Natural killer cell treated with Interleukin-12 subunit alpha and Interleukin-12 subunit beta and Interleukin-15 and Interleukin-18, amount 100 ng/mL, for 72 hours (primary cell): ENCODE data around the gene ST6GAL2. TPM values are rescaled to one million over a fixed set of nuclear protein-coding genes. Genes with fewer than 3 reads are reported as not detected.

ENCODE experiments used
- ATAC-seq, 2 donors: fragments of 150-1000 bp; cut with Tn5 transposase in 1 of 2; sonication (Bioruptor Pico), chemical (Tn5 transposase) in 1 of 2; 2 replicates each; pipeline ENCODE4 v1.10.0; 2021
- DNase-seq: peaks from one replicate; pipeline ENCODE4 v3.0.0; 2022; ENCODE audit warnings: low spot score
- H3K27ac Mint-ChIP-seq, 2 donors: 1 replicate in 1 of 2; 2 replicates in 1 of 2; pipeline ENCODE4 v1.8.0; 2022; ENCODE audit warnings: mixed read lengths in 2 of 2, mild to moderate bottlenecking in 1 of 2, moderate library complexity in 1 of 2
- H3K27me3 Mint-ChIP-seq, 2 donors: 1 replicate in 1 of 2; 2 replicates in 1 of 2; pipeline ENCODE4 v1.8.0; 2022; ENCODE audit warnings: mixed read lengths in 2 of 2
- H3K36me3 Mint-ChIP-seq: one replicate; pipeline ENCODE4 v1.8.0; 2022; ENCODE audit warnings: mixed read lengths
- H3K4me1 Mint-ChIP-seq, 2 donors: 1 replicate in 1 of 2; 2 replicates in 1 of 2; pipeline ENCODE4 v1.8.0; 2022; ENCODE audit warnings: low read depth in 2 of 2, mixed read lengths in 2 of 2, mild to moderate bottlenecking in 1 of 2
- H3K4me3 Mint-ChIP-seq: one replicate; pipeline ENCODE4 v1.8.0; 2022; ENCODE audit warnings: mixed read lengths
- H3K9me3 Mint-ChIP-seq: 2 replicates; pipeline ENCODE4 v1.8.0; 2022; ENCODE audit warnings: mixed read lengths
- total RNA-seq, 2 donors: library from RNA; stranded (reverse); gene quantifications; one replicate each; pipeline ENCODE4 v1.2.3, GENCODE V29; 2022

ST6GAL2 gene
- total RNA-seq, 2 donors from 2014 or later = not detected

DNA sequence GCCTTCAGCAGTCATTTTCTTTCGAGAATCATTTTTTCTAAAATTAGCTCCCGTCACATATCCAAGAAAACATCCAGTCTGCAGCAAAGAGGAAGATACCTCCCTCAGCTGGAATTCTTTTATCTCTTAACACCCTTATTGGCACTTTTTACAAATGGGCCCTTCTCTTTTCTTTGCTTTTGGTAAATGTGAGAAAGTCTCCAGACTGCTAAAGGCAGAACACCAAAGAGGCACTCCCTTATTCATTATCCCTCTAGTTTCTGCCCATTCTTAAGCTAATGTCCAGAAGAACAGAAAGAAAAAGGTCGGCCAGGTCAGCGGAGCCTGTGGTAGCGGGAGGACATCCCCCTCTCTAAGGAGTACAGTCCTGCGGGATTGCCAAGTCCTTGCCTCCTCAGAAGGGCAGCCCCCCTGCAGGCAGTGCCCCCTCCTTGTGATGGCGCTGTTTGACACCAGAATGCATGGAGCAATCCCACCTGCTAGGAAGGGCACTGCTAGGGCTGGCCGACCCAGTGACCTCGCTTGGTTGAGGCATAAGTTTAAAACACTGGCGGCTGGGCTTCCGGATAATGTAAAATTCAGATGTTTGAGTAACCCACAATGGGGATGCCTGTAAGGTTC lies 34.0 kb downstream of the ST6GAL2 start:
- Mint-ChIP-seq H3K9me3 (no peaks in the 10 kb centered on the region), H3K27ac (no peak overlapping the region), H3K4me3 (no peak overlapping the region), H3K27me3 (no peaks in the 10 kb centered on the region), H3K4me1 (no peaks in the 10 kb centered on the region), H3K36me3 (no peaks in the 10 kb centered on the region)
- DNase-seq (no peak), ATAC-seq (no peak)

GRCh38 chr2:106851087-106851874 lies 34.7 kb downstream of the ST6GAL2 start:
- Mint-ChIP-seq H3K4me1 (no peaks in the 10 kb centered on the region), H3K9me3 (no peaks in the 10 kb centered on the region), H3K4me3 (no peak overlapping the region), H3K36me3 (no peaks in the 10 kb centered on the region), H3K27ac (no peak overlapping the region), H3K27me3 (no peaks in the 10 kb centered on the region)
- ATAC-seq = no peak
- no peak for DNase-seq

- DNase-seq = no peak
- no peaks in the 10 kb centered on the region for H3K9me3 Mint-ChIP-seq
- H3K27me3 Mint-ChIP-seq = no peaks in the 10 kb centered on the region
- no peak overlapping the region for H3K4me3 Mint-ChIP-seq
- no peaks in the 10 kb centered on the region for H3K4me1 Mint-ChIP-seq
- ATAC-seq = no peak
- no peak overlapping the region for H3K27ac Mint-ChIP-seq
- no peaks in the 10 kb centered on the region for H3K36me3 Mint-ChIP-seq
These were observed 36.7 kb downstream of the ST6GAL2 start for GRCh38 chr2:106849253-106849652.

- Mint-ChIP-seq H3K36me3 (no peaks in the 10 kb centered on the region), H3K27ac (no peak overlapping the region), H3K9me3 (no peaks in the 10 kb centered on the region), H3K27me3 (no peaks in the 10 kb centered on the region), H3K4me1 (no peaks in the 10 kb centered on the region), H3K4me3 (no peak overlapping the region)
- DNase-seq (no peak), ATAC-seq (no peak)
These were observed 38.6 kb downstream of the ST6GAL2 start for GRCh38 chr2:106847366-106847765.

GRCh38 chr2:106845716-106846115 lies 40.3 kb downstream of the ST6GAL2 start:
- Mint-ChIP-seq H3K4me3 (no peak overlapping the region), H3K9me3 (no peaks in the 10 kb centered on the region), H3K4me1 (no peaks in the 10 kb centered on the region), H3K27me3 (no peaks in the 10 kb centered on the region), H3K27ac (no peak overlapping the region), H3K36me3 (no peaks in the 10 kb centered on the region)
- ATAC-seq (no peak), DNase-seq (no peak)

DNA sequence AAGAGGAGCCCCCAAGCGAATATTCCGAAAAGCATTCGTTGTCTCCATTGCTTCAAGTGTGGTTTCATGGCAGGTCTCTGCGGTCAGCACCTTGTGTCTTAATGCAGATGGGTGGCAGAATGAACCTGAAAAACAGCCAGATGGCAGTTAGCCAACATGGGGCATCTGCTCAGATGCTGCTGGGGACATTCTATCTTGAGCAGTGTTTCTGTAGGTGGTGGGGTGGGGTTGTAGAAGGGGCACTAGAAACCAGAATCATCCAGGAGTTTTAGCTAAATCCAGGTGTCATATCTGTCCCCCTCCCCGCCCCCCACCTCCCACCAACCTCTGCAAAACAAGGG lies 42.1 kb downstream of the ST6GAL2 start:
- ATAC-seq (no peak), DNase-seq (no peak)
- Mint-ChIP-seq H3K4me3 (no peak overlapping the region), H3K27ac (no peak overlapping the region), H3K4me1 (no peaks in the 10 kb centered on the region), H3K36me3 (no peaks in the 10 kb centered on the region), H3K27me3 (no peaks in the 10 kb centered on the region), H3K9me3 (no peaks in the 10 kb centered on the region)

DNA sequence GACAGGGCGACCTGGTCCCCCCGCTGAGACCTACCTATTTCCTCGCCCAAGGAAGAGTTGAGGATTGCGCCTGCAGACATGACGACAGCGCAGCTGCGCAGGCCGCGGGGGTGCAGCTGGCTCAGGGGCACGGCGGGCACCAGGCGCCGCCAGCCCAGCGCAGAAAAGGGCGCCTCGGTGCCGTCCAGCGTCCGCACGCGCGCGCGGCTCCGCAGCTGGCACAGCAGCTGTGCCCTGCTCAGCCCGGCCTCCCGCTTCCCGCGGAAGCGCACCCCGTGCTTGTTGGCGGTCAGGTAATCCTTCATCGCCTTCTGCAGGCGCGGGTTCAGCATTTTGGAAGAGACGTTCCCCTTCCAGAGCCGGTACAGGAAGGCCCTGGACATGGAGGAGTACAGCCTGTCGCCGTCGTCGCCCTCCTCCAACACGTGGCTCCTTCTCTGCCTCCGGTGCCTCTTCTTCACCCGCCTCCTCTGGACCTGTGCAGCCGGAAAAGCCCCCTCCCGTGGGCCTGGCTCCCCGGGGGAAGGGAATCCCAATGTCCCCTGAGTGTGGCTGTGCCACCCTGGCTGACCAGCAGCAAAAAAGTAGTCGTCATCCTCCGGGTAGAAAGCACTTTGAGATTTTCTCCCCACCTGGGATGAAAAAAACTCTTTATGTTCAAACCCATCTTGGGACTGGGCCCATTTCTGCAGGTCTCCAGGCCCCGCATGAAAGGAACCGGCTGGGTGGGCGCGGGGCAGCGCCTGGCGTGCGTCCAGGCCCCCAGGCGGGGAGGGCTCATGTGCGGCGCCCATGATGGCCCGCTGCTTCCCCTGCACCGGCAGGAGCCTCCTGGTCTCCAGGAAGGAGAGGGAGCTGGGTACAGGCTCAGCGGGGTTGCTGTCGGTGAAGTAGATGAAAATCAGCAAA lies 42.7 kb downstream of the ST6GAL2 start:
- Mint-ChIP-seq H3K27me3 (no peaks in the 10 kb centered on the region), H3K4me1 (no peaks in the 10 kb centered on the region), H3K36me3 (no peaks in the 10 kb centered on the region), H3K4me3 (no peak overlapping the region), H3K9me3 (no peaks in the 10 kb centered on the region), H3K27ac (no peak overlapping the region)
- no peak for DNase-seq
- no peak for ATAC-seq

DNA sequence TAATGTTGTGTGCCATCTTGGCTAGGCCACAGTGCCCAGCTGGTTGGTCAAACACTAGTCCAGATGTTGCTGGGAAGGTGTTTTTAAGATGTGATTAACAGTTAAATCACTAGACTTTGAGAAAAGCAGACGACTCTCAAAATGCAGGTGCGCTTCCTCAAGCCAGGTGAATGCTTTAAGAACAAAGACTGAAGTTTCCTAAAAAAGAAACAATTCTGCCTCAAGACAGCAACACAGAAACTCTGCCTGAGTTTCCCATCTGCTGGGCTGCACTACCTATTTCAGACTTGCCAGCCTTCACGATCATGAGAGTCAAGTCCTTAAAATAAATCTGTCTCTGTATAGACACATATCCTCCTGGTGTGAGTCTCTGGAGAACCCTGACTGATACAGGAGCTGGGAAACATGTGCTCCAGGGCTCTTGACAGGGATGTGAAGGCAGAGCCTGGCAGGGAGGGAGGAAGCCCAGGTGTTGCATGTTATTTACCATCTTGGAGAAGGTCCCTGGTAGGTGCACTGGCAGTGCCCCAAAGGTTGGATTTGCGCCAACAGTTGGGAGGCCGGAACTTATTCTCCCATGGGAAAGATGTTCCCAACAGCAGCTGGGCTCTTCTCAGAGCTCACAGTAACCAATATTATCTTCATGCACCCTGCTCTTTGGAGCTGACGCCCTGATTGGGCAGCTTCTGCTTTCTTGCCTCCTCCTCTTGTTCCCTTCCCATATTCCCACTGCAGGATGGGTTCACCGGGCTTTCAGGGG lies 43.9 kb downstream of the ST6GAL2 start:
- ATAC-seq (no peak), DNase-seq (no peak)
- Mint-ChIP-seq H3K9me3 (no peaks in the 10 kb centered on the region), H3K4me3 (no peak overlapping the region), H3K27me3 (no peaks in the 10 kb centered on the region), H3K36me3 (no peaks in the 10 kb centered on the region), H3K27ac (no peak overlapping the region), H3K4me1 (no peaks in the 10 kb centered on the region)

- Mint-ChIP-seq H3K4me1 (no peaks in the 10 kb centered on the region), H3K9me3 (no peaks in the 10 kb centered on the region), H3K27me3 (no peaks in the 10 kb centered on the region), H3K4me3 (no peak overlapping the region), H3K27ac (no peak overlapping the region), H3K36me3 (no peaks in the 10 kb centered on the region)
- DNase-seq = no peak
- no peak for ATAC-seq
These were observed 45.1 kb downstream of the ST6GAL2 start for GRCh38 chr2:106840818-106841217.

- Mint-ChIP-seq H3K9me3 (no peaks in the 10 kb centered on the region), H3K4me1 (no peaks in the 10 kb centered on the region), H3K36me3 (no peaks in the 10 kb centered on the region), H3K27ac (no peak overlapping the region), H3K4me3 (no peak overlapping the region), H3K27me3 (no peaks in the 10 kb centered on the region)
- DNase-seq = no peak
- no peak for ATAC-seq
These were observed 45.9 kb downstream of the ST6GAL2 start for GRCh38 chr2:106839849-106840595.

- ATAC-seq (no peak), DNase-seq (no peak)
- Mint-ChIP-seq H3K36me3 (no peaks in the 10 kb centered on the region), H3K4me3 (no peak overlapping the region), H3K27me3 (no peaks in the 10 kb centered on the region), H3K9me3 (peaks cover 3% of the 10 kb centered on the region), H3K27ac (no peak overlapping the region), H3K4me1 (no peaks in the 10 kb centered on the region)
These were observed 52.7 kb downstream of the ST6GAL2 start for GRCh38 chr2:106833256-106833655.

DNA sequence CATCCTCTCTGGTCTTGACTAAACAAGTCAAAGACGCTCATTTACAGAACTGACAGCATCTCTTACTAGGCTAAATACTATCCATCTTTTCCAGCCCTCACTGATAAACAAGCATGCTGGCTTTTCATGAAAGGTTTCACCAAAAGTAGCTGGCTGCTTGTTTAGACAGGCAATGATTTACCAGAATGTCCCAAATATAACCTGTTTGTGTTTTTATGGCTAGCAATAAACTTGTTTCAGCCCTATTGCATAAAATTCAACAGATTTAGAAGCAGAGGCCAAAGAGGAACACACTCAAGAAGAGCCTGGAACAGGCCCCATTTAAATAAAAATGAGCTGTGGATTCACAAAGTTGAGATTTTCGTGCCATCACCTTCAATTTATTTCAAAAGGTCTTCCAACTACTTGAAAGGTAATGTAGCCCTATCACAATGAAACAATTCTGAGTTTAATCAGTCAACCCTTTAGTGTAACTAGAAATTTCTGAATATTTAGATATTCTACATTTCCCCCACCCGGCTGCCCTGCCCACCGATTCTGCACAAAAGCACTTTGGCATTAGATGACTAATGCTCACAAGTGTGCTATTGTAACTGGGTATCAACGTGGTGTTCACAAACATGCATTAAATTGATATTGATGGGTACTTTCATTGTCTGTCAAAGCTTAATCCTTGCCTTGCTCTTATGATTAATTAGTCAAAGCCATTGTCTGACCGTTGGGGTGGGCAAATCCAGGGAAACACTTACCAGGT lies 54.0 kb downstream of the ST6GAL2 start:
- H3K4me3 Mint-ChIP-seq = no peak overlapping the region
- no peaks in the 10 kb centered on the region for H3K4me1 Mint-ChIP-seq
- peaks cover 3% of the 10 kb centered on the region for H3K9me3 Mint-ChIP-seq
- H3K27me3 Mint-ChIP-seq = no peaks in the 10 kb centered on the region
- ATAC-seq (no peak), DNase-seq (no peak)
- no peaks in the 10 kb centered on the region for H3K36me3 Mint-ChIP-seq
- H3K27ac Mint-ChIP-seq = no peak overlapping the region
